A673 (cell line): ENCODE results near the gene EPSTI1.

ENCODE experiments used
- EZH2 ChIP-seq: fragments of 200-600 bp; sonication (generic); IDR thresholded peaks from 2 replicates; pipeline ENCODE4 v1.6.1; 2017; ENCODE audit warnings: borderline replicate concordance, low read depth, mild to moderate bottlenecking, mixed read lengths, antibody characterized with exemption, low read length; ENCODE audit not compliant: poor library complexity, severe bottlenecking
- TF ChIP-seq, protein P1 (sequence below): fragments of 300-800, 200-600 bp; sonication (generic); conservative IDR thresholded peaks from 2 replicates; pipeline ENCODE4 v1.5.1; 2017; ENCODE audit warnings: low read depth, mild to moderate bottlenecking, antibody characterized with exemption, low read length, moderate library complexity, mixed read lengths

DNA sequence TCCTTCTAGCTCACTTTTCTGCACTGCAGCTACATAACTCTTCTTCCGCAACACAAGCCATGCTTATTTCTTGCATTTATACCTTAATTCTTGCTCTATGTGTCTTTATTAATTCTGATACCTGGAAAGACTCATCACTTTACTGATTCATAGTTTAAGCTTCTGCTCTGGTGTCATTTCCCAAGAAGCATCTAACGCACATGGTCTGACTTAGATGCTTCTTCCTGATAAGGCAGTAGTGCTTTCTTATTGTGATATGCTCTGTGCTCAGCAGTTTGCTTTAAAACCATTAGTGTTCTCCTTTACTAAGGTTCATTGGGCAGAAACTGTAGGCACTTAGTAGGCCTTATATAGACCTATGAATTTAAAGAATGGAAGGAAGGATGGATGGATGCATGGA, 66.4 kb downstream of the EPSTI1 start:
- TF ChIP-seq, protein P1, sequence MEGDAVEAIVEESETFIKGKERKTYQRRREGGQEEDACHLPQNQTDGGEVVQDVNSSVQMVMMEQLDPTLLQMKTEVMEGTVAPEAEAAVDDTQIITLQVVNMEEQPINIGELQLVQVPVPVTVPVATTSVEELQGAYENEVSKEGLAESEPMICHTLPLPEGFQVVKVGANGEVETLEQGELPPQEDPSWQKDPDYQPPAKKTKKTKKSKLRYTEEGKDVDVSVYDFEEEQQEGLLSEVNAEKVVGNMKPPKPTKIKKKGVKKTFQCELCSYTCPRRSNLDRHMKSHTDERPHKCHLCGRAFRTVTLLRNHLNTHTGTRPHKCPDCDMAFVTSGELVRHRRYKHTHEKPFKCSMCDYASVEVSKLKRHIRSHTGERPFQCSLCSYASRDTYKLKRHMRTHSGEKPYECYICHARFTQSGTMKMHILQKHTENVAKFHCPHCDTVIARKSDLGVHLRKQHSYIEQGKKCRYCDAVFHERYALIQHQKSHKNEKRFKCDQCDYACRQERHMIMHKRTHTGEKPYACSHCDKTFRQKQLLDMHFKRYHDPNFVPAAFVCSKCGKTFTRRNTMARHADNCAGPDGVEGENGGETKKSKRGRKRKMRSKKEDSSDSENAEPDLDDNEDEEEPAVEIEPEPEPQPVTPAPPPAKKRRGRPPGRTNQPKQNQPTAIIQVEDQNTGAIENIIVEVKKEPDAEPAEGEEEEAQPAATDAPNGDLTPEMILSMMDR = no peak
- no peak for TF ChIP-seq EZH2
